Measurements from ENCODE around the gene NPHS1. TPM values are rescaled to one million over a fixed set of nuclear protein-coding genes. Genes with fewer than 3 reads are reported as not detected.

Gene NPHS1
- total RNA-seq, 1 experiment from 2014 or later: not detected

DNA sequence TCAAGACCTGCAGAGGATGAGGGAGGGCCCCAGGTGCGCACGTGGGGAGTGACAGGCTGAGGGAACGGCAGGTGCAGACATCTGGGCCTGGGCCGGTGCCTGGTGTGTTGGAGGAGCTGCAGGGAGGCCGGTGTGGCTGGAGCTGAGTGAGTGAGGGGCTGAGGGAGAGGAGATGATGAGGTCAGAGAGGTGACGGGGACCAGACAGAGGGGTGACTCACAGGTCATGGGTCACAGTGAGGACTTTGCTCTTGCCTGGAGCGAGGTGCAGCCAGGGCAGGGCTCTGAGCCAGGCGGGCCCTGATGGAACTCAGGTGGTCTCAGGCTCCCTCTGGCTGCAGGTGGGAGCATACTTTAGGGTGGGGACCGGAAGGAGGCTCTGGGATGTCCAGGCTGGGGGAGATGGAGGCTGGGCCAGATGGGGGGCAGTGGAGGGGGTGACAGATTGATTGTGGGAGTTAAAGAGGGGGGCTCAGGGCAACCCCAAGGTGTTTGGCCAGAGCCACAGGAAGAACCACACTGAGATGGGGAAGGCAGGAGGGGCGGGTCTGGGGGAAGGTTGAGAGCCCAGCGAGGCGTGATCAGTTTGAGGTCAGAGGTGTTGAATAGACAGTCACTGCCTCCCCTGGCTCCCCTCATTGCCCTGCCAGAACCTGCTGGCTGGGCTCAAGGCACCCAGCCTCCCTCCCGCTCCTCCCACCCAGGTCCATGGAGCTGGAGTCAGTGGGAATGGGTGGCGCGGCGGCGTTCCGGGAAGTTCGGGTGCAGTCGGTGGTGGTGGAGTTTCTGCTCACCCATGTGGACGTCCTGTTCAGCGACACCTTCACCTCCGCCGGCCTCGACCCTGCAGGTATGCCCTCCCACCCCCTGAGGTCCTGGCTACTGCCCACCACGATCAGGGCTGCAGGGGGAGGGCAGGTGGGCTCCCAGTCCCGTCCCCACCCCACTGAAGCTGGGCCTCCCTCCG lies 68.6 kb downstream of the NPHS1 start:
- ChIA-PET CTCF (interaction anchor here (0.5 kb wide), 1 partner anchor 197 kb away, joined by 4 read pairs; no protein-coding TSS in a partner anchor), POLR2A (ENCODE audit: low non-redundant PET) (no interaction called here)
- Histone ChIP-seq H3K27me3 (replicated peaks; ENCODE audit: insufficient read depth, low read depth, low read length, poor library complexity) (no peaks in the 10 kb centered on the region), H3K27ac (ENCODE audit: low read depth, low read length, poor library complexity, severe bottlenecking) (no peak overlapping the region), H3K36me3 (ENCODE audit: insufficient read depth, low read length, poor library complexity, severe bottlenecking) (peaks cover 19% of the 10 kb centered on the region), H3K4me1 (ENCODE audit: insufficient read depth, low read length, poor library complexity, severe bottlenecking) (no peaks in the 10 kb centered on the region), H3K9me3 (ENCODE audit: low read depth, low read length, poor library complexity, severe bottlenecking) (no peaks in the 10 kb centered on the region), H3K4me3 (ENCODE audit: low read depth, low read length, poor library complexity, severe bottlenecking) (no peak overlapping the region)
- intact Hi-C loops (cut with micrococcal nuclease; ENCODE audit: unreplicated experiment): no loop called here
- no peak for DNase-seq (ENCODE audit: low spot score)
- TF ChIP-seq EZH2 (IDR thresholded peaks at IDR 0.05; ENCODE audit: borderline replicate concordance, low read depth, low read length, poor library complexity, severe bottlenecking): no peak
- TF ChIP-seq, protein P1, sequence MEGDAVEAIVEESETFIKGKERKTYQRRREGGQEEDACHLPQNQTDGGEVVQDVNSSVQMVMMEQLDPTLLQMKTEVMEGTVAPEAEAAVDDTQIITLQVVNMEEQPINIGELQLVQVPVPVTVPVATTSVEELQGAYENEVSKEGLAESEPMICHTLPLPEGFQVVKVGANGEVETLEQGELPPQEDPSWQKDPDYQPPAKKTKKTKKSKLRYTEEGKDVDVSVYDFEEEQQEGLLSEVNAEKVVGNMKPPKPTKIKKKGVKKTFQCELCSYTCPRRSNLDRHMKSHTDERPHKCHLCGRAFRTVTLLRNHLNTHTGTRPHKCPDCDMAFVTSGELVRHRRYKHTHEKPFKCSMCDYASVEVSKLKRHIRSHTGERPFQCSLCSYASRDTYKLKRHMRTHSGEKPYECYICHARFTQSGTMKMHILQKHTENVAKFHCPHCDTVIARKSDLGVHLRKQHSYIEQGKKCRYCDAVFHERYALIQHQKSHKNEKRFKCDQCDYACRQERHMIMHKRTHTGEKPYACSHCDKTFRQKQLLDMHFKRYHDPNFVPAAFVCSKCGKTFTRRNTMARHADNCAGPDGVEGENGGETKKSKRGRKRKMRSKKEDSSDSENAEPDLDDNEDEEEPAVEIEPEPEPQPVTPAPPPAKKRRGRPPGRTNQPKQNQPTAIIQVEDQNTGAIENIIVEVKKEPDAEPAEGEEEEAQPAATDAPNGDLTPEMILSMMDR (conservative IDR thresholded peaks at IDR 0.05; ENCODE audit: low read depth, low read length): no peak
- no TSS peak for BruUV-seq (replicated peaks)

DNA sequence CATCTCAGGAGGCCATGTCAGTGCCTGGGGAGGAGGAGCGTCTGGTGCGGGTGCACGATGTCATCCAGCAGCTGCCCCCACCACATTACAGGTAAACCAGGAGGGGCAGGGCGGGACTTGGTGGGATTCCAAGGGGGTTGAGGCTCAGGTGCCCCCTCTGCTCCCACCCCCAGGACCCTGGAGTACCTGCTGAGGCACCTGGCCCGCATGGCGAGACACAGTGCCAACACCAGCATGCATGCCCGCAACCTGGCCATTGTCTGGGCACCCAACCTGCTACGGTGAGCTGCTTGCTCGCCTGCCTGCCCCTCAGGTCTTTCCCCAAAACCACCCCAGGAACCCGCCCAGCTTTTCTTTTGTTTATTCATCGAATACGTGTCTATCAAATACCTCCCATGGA lies 69.7 kb downstream of the NPHS1 start:
- no peak for DNase-seq (ENCODE audit: low spot score)
- Histone ChIP-seq H3K27me3 (replicated peaks; ENCODE audit: insufficient read depth, low read depth, low read length, poor library complexity) (no peaks in the 10 kb centered on the region), H3K36me3 (ENCODE audit: insufficient read depth, low read length, poor library complexity, severe bottlenecking) (peaks cover 30% of the 10 kb centered on the region), H3K27ac (ENCODE audit: low read depth, low read length, poor library complexity, severe bottlenecking) (no peak overlapping the region), H3K4me1 (ENCODE audit: insufficient read depth, low read length, poor library complexity, severe bottlenecking) (no peaks in the 10 kb centered on the region), H3K9me3 (ENCODE audit: low read depth, low read length, poor library complexity, severe bottlenecking) (no peaks in the 10 kb centered on the region), H3K4me3 (ENCODE audit: low read depth, low read length, poor library complexity, severe bottlenecking) (no peak overlapping the region)
- no TSS peak for BruUV-seq (replicated peaks)
- POLR2A ChIA-PET (ENCODE audit: low non-redundant PET): no interaction called here
- TF ChIP-seq, protein P1 (conservative IDR thresholded peaks at IDR 0.05; ENCODE audit: low read depth, low read length): no peak
- TF ChIP-seq EZH2 (IDR thresholded peaks at IDR 0.05; ENCODE audit: borderline replicate concordance, low read depth, low read length, poor library complexity, severe bottlenecking): no peak
- intact Hi-C loops (cut with micrococcal nuclease; ENCODE audit: unreplicated experiment): no loop called here
- CTCF ChIA-PET: no interaction called here

DNA sequence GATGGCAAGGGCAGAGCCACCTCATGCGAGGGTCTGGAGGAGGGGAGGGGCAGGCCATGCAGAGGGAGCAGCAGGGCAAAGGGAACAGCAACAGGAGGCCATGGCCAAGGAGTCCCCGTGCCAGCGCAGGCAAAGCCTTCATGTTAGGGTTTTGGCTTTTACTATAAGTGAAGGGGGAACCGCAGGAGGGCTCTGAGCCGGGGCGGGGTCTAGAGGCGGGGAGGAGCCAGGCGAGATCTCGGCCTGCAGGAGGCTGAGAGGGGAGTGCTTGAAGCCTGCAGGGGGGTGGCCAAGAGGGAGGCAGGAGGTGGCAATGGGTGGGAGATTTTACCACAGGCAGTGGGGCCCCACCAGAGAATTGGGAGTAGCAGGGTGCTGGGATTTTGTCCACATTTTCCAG lies 70.7 kb downstream of the NPHS1 start:
- no peak overlapping the region for H3K4me3 ChIP-seq (ENCODE audit: low read depth, low read length, poor library complexity, severe bottlenecking)
- no peaks in the 10 kb centered on the region for H3K9me3 ChIP-seq (ENCODE audit: low read depth, low read length, poor library complexity, severe bottlenecking)
- ChIA-PET CTCF (no interaction called here), POLR2A (ENCODE audit: low non-redundant PET) (no interaction called here)
- no TSS peak for BruUV-seq (replicated peaks)
- TF ChIP-seq, protein P1 (conservative IDR thresholded peaks at IDR 0.05; ENCODE audit: low read depth, low read length): no peak
- no peak for TF ChIP-seq EZH2 (IDR thresholded peaks at IDR 0.05; ENCODE audit: borderline replicate concordance, low read depth, low read length, poor library complexity, severe bottlenecking)
- no peak overlapping the region for H3K27ac ChIP-seq (ENCODE audit: low read depth, low read length, poor library complexity, severe bottlenecking)
- H3K27me3 ChIP-seq (replicated peaks; ENCODE audit: insufficient read depth, low read depth, low read length, poor library complexity): no peaks in the 10 kb centered on the region
- intact Hi-C loops (cut with micrococcal nuclease; ENCODE audit: unreplicated experiment): no loop called here
- peak; percentile 27 for DNase-seq (ENCODE audit: low spot score)
- peaks cover 30% of the 10 kb centered on the region for H3K36me3 ChIP-seq (ENCODE audit: insufficient read depth, low read length, poor library complexity, severe bottlenecking)
- H3K4me1 ChIP-seq (ENCODE audit: insufficient read depth, low read length, poor library complexity, severe bottlenecking): peaks cover 5% of the 10 kb centered on the region
